OCI-LY3 (cell line): ENCODE measurements around the gene SLC35F3.

Source experiments
- EZH2phosphoT487 ChIP-seq: fragments of 200-600 bp; shearing (Covaris generic); IDR thresholded peaks from 2 replicates; pipeline ENCODE4 v1.6.1; 2018; ENCODE audit warnings: antibody characterized with exemption, mixed run types, low read depth
- TF ChIP-seq, protein P1 (sequence below): fragments of 200-600, 300-600 bp; sonication (generic); IDR thresholded peaks from 2 replicates; pipeline ENCODE4 v1.5.1; 2014; ENCODE audit warnings: antibody characterized with exemption, low read length, low read depth

DNA sequence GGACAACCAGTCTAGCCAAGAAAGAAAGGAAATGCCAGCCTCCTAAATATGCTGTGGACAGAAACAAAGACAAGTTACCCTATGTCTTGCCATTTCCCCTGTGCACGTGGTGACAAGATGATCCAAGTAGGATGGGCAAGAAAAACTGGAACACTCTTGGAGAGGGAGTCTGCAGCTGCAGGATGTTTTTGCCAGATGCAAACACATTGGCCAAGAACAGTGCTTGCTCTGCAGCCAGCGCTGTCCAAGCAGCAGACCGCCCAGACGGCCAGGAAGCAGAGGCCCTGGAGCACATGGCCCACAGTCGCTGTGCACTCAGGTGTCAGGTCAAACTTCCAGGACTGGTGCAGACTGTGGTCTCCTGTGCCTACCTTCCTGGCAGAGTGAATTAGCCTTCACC is 189.3 kb downstream of the SLC35F3 start:
- TF ChIP-seq, protein P1, sequence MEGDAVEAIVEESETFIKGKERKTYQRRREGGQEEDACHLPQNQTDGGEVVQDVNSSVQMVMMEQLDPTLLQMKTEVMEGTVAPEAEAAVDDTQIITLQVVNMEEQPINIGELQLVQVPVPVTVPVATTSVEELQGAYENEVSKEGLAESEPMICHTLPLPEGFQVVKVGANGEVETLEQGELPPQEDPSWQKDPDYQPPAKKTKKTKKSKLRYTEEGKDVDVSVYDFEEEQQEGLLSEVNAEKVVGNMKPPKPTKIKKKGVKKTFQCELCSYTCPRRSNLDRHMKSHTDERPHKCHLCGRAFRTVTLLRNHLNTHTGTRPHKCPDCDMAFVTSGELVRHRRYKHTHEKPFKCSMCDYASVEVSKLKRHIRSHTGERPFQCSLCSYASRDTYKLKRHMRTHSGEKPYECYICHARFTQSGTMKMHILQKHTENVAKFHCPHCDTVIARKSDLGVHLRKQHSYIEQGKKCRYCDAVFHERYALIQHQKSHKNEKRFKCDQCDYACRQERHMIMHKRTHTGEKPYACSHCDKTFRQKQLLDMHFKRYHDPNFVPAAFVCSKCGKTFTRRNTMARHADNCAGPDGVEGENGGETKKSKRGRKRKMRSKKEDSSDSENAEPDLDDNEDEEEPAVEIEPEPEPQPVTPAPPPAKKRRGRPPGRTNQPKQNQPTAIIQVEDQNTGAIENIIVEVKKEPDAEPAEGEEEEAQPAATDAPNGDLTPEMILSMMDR = no peak
- no peak for TF ChIP-seq EZH2phosphoT487
